ENCODE measurements around the gene LRP1.

GRCh38 chr12:57181561-57182155, 53.4 kb downstream of the LRP1 start:
- no peak for TF ChIP-seq CTCF (IDR thresholded peaks at IDR 0.05)
- no peak for TF ChIP-seq ZFX (IDR thresholded peaks at IDR 0.05; ENCODE audit: borderline replicate concordance)

Measured in 22Rv1 (cell line).